KOPT-K1 (cell line): Measurements from ENCODE around the gene HOXD1.

ENCODE experiments used
- H3K27ac ChIP-seq: fragments of 200-600 bp; sonication (generic); 2 replicates; pipeline ENCODE4 v1.5.1; 2016; ENCODE audit warnings: antibody characterized with exemption, mild to moderate bottlenecking, low read depth, low read length; ENCODE audit not compliant: poor library complexity, severe bottlenecking
- H3K36me3 ChIP-seq: fragments of 200-600 bp; sonication (generic); 2 replicates; pipeline ENCODE4 v1.5.1; 2017; ENCODE audit warnings: antibody characterized with exemption, mild to moderate bottlenecking, low read length, moderate library complexity; ENCODE audit not compliant: insufficient read depth
- H3K9me3 ChIP-seq: fragments of 200-600 bp; sonication (generic); 2 replicates; pipeline ENCODE4 v1.5.1; 2017; ENCODE audit warnings: antibody characterized with exemption, low read length, mild to moderate bottlenecking; ENCODE audit not compliant: insufficient read depth, poor library complexity, severe bottlenecking

HOXD1 gene

GRCh38 chr2:176149939-176150583 lies 38.4 kb upstream of the HOXD1 start:
- Histone ChIP-seq H3K9me3 (no peaks in the 10 kb centered on the region), H3K27ac (no peak overlapping the region), H3K36me3 (no peaks in the 10 kb centered on the region)

- Histone ChIP-seq H3K9me3 (no peaks in the 10 kb centered on the region), H3K36me3 (no peaks in the 10 kb centered on the region), H3K27ac (no peak overlapping the region)
Measured at GRCh38 chr2:176150584-176151441, 37.7 kb upstream of the HOXD1 start.

GRCh38 chr2:176151442-176152287 lies 36.8 kb upstream of the HOXD1 start, which contains the start of gene HOXD4:
Gene HOXD4, plus strand, starts transcription at chr2:176151550. Its CDS starts 84 bp downstream, at chr2:176151634.
- Histone ChIP-seq H3K36me3 (no peaks in the 10 kb centered on the region), H3K9me3 (no peaks in the 10 kb centered on the region), H3K27ac (no peak within 1 kb of the TSS)

GRCh38 chr2:176152350-176153181 lies 35.9 kb upstream of the HOXD1 start:
- H3K27ac ChIP-seq, result no peak overlapping the region
- no peaks in the 10 kb centered on the region for H3K9me3 ChIP-seq
- H3K36me3 ChIP-seq, result no peaks in the 10 kb centered on the region

GRCh38 chr2:176154576-176155252 lies 33.8 kb upstream of the HOXD1 start:
- Histone ChIP-seq H3K36me3 (no peaks in the 10 kb centered on the region), H3K9me3 (no peaks in the 10 kb centered on the region), H3K27ac (no peak overlapping the region)

- Histone ChIP-seq H3K9me3 (no peaks in the 10 kb centered on the region), H3K36me3 (no peaks in the 10 kb centered on the region), H3K27ac (no peak overlapping the region)
Measured at GRCh38 chr2:176155356-176156044, 33.0 kb upstream of the HOXD1 start.

GRCh38 chr2:176156301-176156806 lies 32.1 kb upstream of the HOXD1 start:
- no peaks in the 10 kb centered on the region for H3K9me3 ChIP-seq
- no peak overlapping the region for H3K27ac ChIP-seq
- H3K36me3 ChIP-seq, result no peaks in the 10 kb centered on the region

GRCh38 chr2:176156807-176157498 lies 31.5 kb upstream of the HOXD1 start, which contains the start of gene HOXD3:
Gene HOXD3, plus strand, starts transcription at chr2:176157307. Its CDS starts 11,808 bp downstream, at chr2:176169115.
- Histone ChIP-seq H3K27ac (no peak within 1 kb of the TSS), H3K9me3 (no peaks in the 10 kb centered on the region), H3K36me3 (no peaks in the 10 kb centered on the region)

- Histone ChIP-seq H3K9me3 (no peaks in the 10 kb centered on the region), H3K27ac (no peak overlapping the region), H3K36me3 (no peaks in the 10 kb centered on the region)
Measured at GRCh38 chr2:176157499-176158185, 30.8 kb upstream of the HOXD1 start.

- H3K27ac ChIP-seq, result no peak overlapping the region
- H3K36me3 ChIP-seq, result no peaks in the 10 kb centered on the region
Measured at GRCh38 chr2:176158186-176158591, 30.3 kb upstream of the HOXD1 start.

GRCh38 chr2:176158855-176159662 lies 29.4 kb upstream of the HOXD1 start:
- no peak overlapping the region for H3K27ac ChIP-seq

More at GRCh38 chr2:176158186-176158591, 30.3 kb upstream of the HOXD1 start:
- no peaks in the 10 kb centered on the region for H3K9me3 ChIP-seq

More at GRCh38 chr2:176158855-176159662, 29.4 kb upstream of the HOXD1 start:
- no peaks in the 10 kb centered on the region for H3K9me3 ChIP-seq
- no peaks in the 10 kb centered on the region for H3K36me3 ChIP-seq
